A673 (cell line): ENCODE results near the gene ACSF3.

Source experiments
- CTCF ChIP-seq: fragments of 300-800, 200-600 bp; sonication (generic); conservative IDR thresholded peaks from 2 replicates; pipeline ENCODE4 v1.5.1; 2017; ENCODE audit warnings: low read depth, mild to moderate bottlenecking, antibody characterized with exemption, low read length, moderate library complexity, mixed read lengths
- EZH2 ChIP-seq: fragments of 200-600 bp; sonication (generic); IDR thresholded peaks from 2 replicates; pipeline ENCODE4 v1.6.1; 2017; ENCODE audit warnings: borderline replicate concordance, low read depth, mild to moderate bottlenecking, mixed read lengths, antibody characterized with exemption, low read length; ENCODE audit not compliant: poor library complexity, severe bottlenecking

- TF ChIP-seq CTCF: no peak
- TF ChIP-seq EZH2: no peak
These were observed 84.9 kb downstream of the ACSF3 start for GRCh38 chr16:89178453-89179147.
